ENCODE data around the gene OSMR. TPM values are rescaled to one million over a fixed set of nuclear protein-coding genes. Genes with fewer than 3 reads are reported as not detected.

OSMR gene
- total RNA-seq, 1 donor from 2014 or later: 9.1 TPM

- no peak for DNase-seq (ENCODE audit: low read depth in 2 of 2)
These were observed 25.3 kb downstream of the OSMR start for GRCh38 chr5:38871058-38871605.

- DNase-seq (ENCODE audit: low read depth in 2 of 2): peak; percentile 13 to 91
These were observed 26.2 kb downstream of the OSMR start for GRCh38 chr5:38871790-38872551.

- no peak for DNase-seq (ENCODE audit: low read depth in 2 of 2)
These were observed 27.0 kb downstream of the OSMR start for GRCh38 chr5:38872826-38873225.

- DNase-seq (ENCODE audit: low read depth in 2 of 2): no peak
These were observed 29.2 kb downstream of the OSMR start for GRCh38 chr5:38874948-38875456.

GRCh38 chr5:38878391-38879077, 32.7 kb downstream of the OSMR start:
- DNase-seq (ENCODE audit: low read depth in 2 of 2): no peak

- no peak for DNase-seq (ENCODE audit: low read depth in 2 of 2)
These were observed 33.3 kb downstream of the OSMR start for GRCh38 chr5:38879078-38879460.

- peak in 1 of 2 donors; percentile 46 for DNase-seq (ENCODE audit: low read depth in 2 of 2)
These were observed 38.0 kb downstream of the OSMR start for GRCh38 chr5:38883842-38884241.

GRCh38 chr5:38885208-38885607, 39.4 kb downstream of the OSMR start:
- DNase-seq (ENCODE audit: low read depth in 2 of 2): no peak

GRCh38 chr5:38888041-38888440, 42.2 kb downstream of the OSMR start:
- DNase-seq (ENCODE audit: low read depth in 2 of 2): no peak

- DNase-seq (ENCODE audit: low read depth in 2 of 2): no peak
These were observed 43.6 kb downstream of the OSMR start for GRCh38 chr5:38889424-38889823.

GRCh38 chr5:38891563-38891962, 45.8 kb downstream of the OSMR start:
- no peak for DNase-seq (ENCODE audit: low read depth in 2 of 2)

GRCh38 chr5:38892363-38892762, 46.6 kb downstream of the OSMR start:
- no peak for DNase-seq (ENCODE audit: low read depth in 2 of 2)

- DNase-seq (ENCODE audit: low read depth in 2 of 2): no peak
These were observed 50.9 kb downstream of the OSMR start for GRCh38 chr5:38896760-38897159.

GRCh38 chr5:38899936-38900335, 54.1 kb downstream of the OSMR start:
- DNase-seq (ENCODE audit: low read depth in 2 of 2): no peak

- no peak for DNase-seq (ENCODE audit: low read depth in 2 of 2)
These were observed 59.7 kb downstream of the OSMR start for GRCh38 chr5:38905516-38905915.

- DNase-seq (ENCODE audit: low read depth in 2 of 2): no peak
These were observed 60.7 kb downstream of the OSMR start for GRCh38 chr5:38906503-38906902.

GRCh38 chr5:38911933-38912332, 66.1 kb downstream of the OSMR start:
- DNase-seq (ENCODE audit: low read depth in 2 of 2): no peak

- no peak for DNase-seq (ENCODE audit: low read depth in 2 of 2)
These were observed 67.9 kb downstream of the OSMR start for GRCh38 chr5:38913714-38914113.

GRCh38 chr5:38916802-38917201, 71.0 kb downstream of the OSMR start:
- no peak for DNase-seq (ENCODE audit: low read depth in 2 of 2)

- peak; percentile 20 to 33 for DNase-seq (ENCODE audit: low read depth in 2 of 2)
These were observed 75.4 kb downstream of the OSMR start for GRCh38 chr5:38921174-38921573.

- peak; percentile 71 to 78 for DNase-seq (ENCODE audit: low read depth in 2 of 2)
These were observed 76.4 kb downstream of the OSMR start for GRCh38 chr5:38922199-38922598.

- DNase-seq (ENCODE audit: low read depth in 2 of 2): no peak
These were observed 78.0 kb downstream of the OSMR start for GRCh38 chr5:38923661-38924451.
